SK-N-SH (cell line): Measurements from ENCODE around the gene GCSAML.

Experiments used
- NRF1 ChIP-seq: IDR thresholded peaks from 2 replicates; pipeline ENCODE4 v1.6.1; 2012; ENCODE audit warnings: low read depth, mild to moderate bottlenecking, low read length
- TEAD4 ChIP-seq: IDR thresholded peaks from 2 replicates; pipeline ENCODE4 v1.4.0; 2012; ENCODE audit warnings: mild to moderate bottlenecking, borderline replicate concordance; ENCODE audit not compliant: insufficient read depth

DNA sequence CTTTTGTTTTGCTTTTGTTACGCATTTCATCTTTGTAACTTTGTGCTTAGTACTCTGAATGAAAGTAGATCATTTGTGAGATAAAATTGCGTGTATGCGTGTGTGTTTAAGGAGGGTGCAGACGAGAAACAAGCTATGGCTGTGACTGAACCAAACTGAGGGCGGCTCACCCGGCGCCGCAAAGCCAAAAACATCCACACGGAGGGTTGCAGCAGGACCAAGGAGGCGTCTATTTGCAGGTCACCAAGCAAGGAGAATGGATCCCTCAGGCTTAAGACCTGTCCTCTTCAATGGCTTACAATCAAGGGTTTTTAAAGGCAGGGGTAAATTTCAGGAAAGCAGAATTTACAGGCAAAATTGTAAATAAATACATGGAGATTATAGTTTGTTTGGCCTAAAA is 12.8 kb downstream of the GCSAML start:
- no peak for TF ChIP-seq NRF1
- TF ChIP-seq TEAD4, result no peak
